Activated CD4-positive, alpha-beta T cell treated with anti-CD3 and anti-CD28 coated beads for 24 hours (primary cell): ENCODE results near the gene PAFAH1B2.
A peak's percentile ranks its signal among the peaks of the same experiment; 100 is the strongest.
"Not testable (repeated sequence)": the region's sequence is repeated elsewhere in the genome, so short reads cannot be mapped to it uniquely, and the experiment has no call there.

Experiments used
- DNase-seq, 2 donors: peaks; one replicate each; pipeline ENCODE4 v3.0.0-alpha.2; 2020; ENCODE audit warnings: low read depth in 2 of 2

Gene PAFAH1B2

GRCh38 chr11:117172724-117173421 lies 28.8 kb downstream of the PAFAH1B2 start:
- DNase-seq, result no peak

- no peak for DNase-seq
Measured at GRCh38 chr11:117175104-117175503, 31.0 kb downstream of the PAFAH1B2 start.

GRCh38 chr11:117175781-117176180 lies 31.7 kb downstream of the PAFAH1B2 start:
- DNase-seq, result no peak

GRCh38 chr11:117176186-117176585 lies 32.1 kb downstream of the PAFAH1B2 start:
- no peak for DNase-seq

- DNase-seq, result no peak
Measured at GRCh38 chr11:117177534-117178209, 33.6 kb downstream of the PAFAH1B2 start.

GRCh38 chr11:117178210-117179034 lies 34.3 kb downstream of the PAFAH1B2 start, which contains the start of gene SIDT2:
TSS of gene SIDT2 (plus strand) at chr11:117178743. CDS start at chr11:117179264, 521 bp downstream.
- DNase-seq, result peak; percentile 75 to 85

- DNase-seq, result peak in 1 of 2 donors; percentile 27
Measured at GRCh38 chr11:117179048-117179999, 35.2 kb downstream of the PAFAH1B2 start.

- DNase-seq, result no peak
Measured at GRCh38 chr11:117180020-117180419, 35.9 kb downstream of the PAFAH1B2 start.

- DNase-seq, result peak; percentile 23 to 37
Measured at GRCh38 chr11:117180661-117181585, 36.8 kb downstream of the PAFAH1B2 start.

- DNase-seq, result no peak
Measured at GRCh38 chr11:117181586-117182550, 37.8 kb downstream of the PAFAH1B2 start.

- no peak for DNase-seq
Measured at GRCh38 chr11:117182551-117182935, 38.5 kb downstream of the PAFAH1B2 start.

- DNase-seq, result not testable (repeated sequence)
Measured at GRCh38 chr11:117183178-117183577, 39.1 kb downstream of the PAFAH1B2 start.

- no peak for DNase-seq
Measured at GRCh38 chr11:117183724-117184349, 39.8 kb downstream of the PAFAH1B2 start.

- no peak for DNase-seq
Measured at GRCh38 chr11:117185736-117186430, 41.8 kb downstream of the PAFAH1B2 start.

- no peak for DNase-seq
Measured at GRCh38 chr11:117186431-117186761, 42.3 kb downstream of the PAFAH1B2 start.

GRCh38 chr11:117187007-117187406 lies 42.9 kb downstream of the PAFAH1B2 start:
- no peak for DNase-seq

GRCh38 chr11:117187428-117187798 lies 43.3 kb downstream of the PAFAH1B2 start:
- DNase-seq, result no peak
